Panc1 (cell line): ENCODE results near the gene YTHDC2.

Experiments used
- POLR2AphosphoS5 ChIP-seq: IDR thresholded peaks from 2 replicates; pipeline ENCODE4 v1.6.1; 2012; ENCODE audit warnings: mild to moderate bottlenecking, low read depth, low read length, moderate library complexity
- TF ChIP-seq, protein P1 (sequence below): fragments of 450-650 bp; IDR thresholded peaks from 2 replicates; pipeline ENCODE4 v1.5.1; 2017; ENCODE audit warnings: mild to moderate bottlenecking
- TF ChIP-seq, protein P2 (sequence below), 2 experiments: IDR thresholded peaks; 2 replicates each; pipeline ENCODE4 v1.6.1; 2011 to 2012; ENCODE audit warnings: low read depth in 2 of 2, control low read depth in 1 of 2, low read length in 1 of 2, mild to moderate bottlenecking in 1 of 2, moderate library complexity in 1 of 2; ENCODE audit not compliant: insufficient read depth in 1 of 2

DNA sequence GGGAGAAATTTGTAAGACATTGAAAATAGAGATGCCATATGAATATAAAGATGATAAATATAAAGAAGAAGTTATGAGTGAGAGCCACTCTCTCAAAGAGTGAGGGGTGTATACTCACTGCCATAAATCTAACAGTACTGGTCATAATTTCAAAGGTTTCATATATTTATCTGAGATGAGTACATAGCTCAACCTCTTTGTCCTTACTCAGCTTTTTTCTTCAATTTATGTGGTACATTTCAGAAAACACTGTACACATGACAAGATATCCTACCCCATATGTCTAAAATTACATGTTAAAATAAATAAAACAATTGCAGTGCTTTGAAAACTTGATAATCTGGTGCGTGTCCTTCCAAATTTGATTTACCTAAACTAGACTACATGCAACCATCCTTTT is 20.0 kb upstream of the YTHDC2 start:
- TF ChIP-seq, protein P1, sequence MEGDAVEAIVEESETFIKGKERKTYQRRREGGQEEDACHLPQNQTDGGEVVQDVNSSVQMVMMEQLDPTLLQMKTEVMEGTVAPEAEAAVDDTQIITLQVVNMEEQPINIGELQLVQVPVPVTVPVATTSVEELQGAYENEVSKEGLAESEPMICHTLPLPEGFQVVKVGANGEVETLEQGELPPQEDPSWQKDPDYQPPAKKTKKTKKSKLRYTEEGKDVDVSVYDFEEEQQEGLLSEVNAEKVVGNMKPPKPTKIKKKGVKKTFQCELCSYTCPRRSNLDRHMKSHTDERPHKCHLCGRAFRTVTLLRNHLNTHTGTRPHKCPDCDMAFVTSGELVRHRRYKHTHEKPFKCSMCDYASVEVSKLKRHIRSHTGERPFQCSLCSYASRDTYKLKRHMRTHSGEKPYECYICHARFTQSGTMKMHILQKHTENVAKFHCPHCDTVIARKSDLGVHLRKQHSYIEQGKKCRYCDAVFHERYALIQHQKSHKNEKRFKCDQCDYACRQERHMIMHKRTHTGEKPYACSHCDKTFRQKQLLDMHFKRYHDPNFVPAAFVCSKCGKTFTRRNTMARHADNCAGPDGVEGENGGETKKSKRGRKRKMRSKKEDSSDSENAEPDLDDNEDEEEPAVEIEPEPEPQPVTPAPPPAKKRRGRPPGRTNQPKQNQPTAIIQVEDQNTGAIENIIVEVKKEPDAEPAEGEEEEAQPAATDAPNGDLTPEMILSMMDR, result no peak
- TF ChIP-seq POLR2AphosphoS5, result no peak
- TF ChIP-seq, protein P2, sequence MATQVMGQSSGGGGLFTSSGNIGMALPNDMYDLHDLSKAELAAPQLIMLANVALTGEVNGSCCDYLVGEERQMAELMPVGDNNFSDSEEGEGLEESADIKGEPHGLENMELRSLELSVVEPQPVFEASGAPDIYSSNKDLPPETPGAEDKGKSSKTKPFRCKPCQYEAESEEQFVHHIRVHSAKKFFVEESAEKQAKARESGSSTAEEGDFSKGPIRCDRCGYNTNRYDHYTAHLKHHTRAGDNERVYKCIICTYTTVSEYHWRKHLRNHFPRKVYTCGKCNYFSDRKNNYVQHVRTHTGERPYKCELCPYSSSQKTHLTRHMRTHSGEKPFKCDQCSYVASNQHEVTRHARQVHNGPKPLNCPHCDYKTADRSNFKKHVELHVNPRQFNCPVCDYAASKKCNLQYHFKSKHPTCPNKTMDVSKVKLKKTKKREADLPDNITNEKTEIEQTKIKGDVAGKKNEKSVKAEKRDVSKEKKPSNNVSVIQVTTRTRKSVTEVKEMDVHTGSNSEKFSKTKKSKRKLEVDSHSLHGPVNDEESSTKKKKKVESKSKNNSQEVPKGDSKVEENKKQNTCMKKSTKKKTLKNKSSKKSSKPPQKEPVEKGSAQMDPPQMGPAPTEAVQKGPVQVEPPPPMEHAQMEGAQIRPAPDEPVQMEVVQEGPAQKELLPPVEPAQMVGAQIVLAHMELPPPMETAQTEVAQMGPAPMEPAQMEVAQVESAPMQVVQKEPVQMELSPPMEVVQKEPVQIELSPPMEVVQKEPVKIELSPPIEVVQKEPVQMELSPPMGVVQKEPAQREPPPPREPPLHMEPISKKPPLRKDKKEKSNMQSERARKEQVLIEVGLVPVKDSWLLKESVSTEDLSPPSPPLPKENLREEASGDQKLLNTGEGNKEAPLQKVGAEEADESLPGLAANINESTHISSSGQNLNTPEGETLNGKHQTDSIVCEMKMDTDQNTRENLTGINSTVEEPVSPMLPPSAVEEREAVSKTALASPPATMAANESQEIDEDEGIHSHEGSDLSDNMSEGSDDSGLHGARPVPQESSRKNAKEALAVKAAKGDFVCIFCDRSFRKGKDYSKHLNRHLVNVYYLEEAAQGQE (IDR thresholded peaks at IDR 0.05; ENCODE audit: insufficient read depth in 1 of 2, low read depth in 2 of 2, low read length in 1 of 2), result no peak
